Panc1 (cell line): ENCODE results near the gene LHFPL2. TPM values are rescaled to one million over a fixed set of nuclear protein-coding genes. Genes with fewer than 3 reads are reported as not detected.

Experiments used
- ATAC-seq: fragments of 200-7000 bp; cut with Tn5 transposase; 2 replicates; pipeline ENCODE4 v1.9.1; 2020; ENCODE audit warnings: mild to moderate bottlenecking, moderate library complexity
- BruUV-seq: library from RNA; stranded (reverse); fragments of 400-500 nt; replicated peaks from 2 replicates; lab custom pipeline; 2021; lab: Mats Ljungman, UMichigan
- CTCF ChIA-PET: fragments of 300-600 bp; sonication (Branson Sonifier 250); formaldehyde crosslinking; loops from one replicate; lab custom pipeline; 2022; ENCODE audit warnings: antibody characterized with exemption; lab: Charles Lee
- POLR2A ChIA-PET: fragments of 300-600 bp; sonication (Branson Sonifier 250); formaldehyde crosslinking; loops from one replicate; lab custom pipeline; 2022; ENCODE audit warnings: antibody characterized with exemption; lab: Charles Lee
- DNase-seq: peaks from one replicate; pipeline ENCODE4 v3.0.0-alpha.2; 2010; ENCODE audit warnings: low read depth, low spot score
- H3K27ac ChIP-seq: 2 replicates; pipeline ENCODE4 v1.5.1; 2011; ENCODE audit warnings: mild to moderate bottlenecking, low read length, inconsistent platforms
- H3K27me3 ChIP-seq: fragments of 200-500 bp; sonication (Bioruptor generic); 2 replicates; pipeline ENCODE4 v1.6.0; 2014; ENCODE audit warnings: low read length, inconsistent platforms; ENCODE audit not compliant: control insufficient read depth, insufficient read depth
- H3K36me3 ChIP-seq: fragments of 200-500 bp; sonication (Bioruptor generic); 2 replicates; pipeline ENCODE4 v1.5.1; 2014; ENCODE audit warnings: inconsistent platforms, mild to moderate bottlenecking, low read length, moderate library complexity; ENCODE audit not compliant: control insufficient read depth, insufficient read depth
- H3K4me1 ChIP-seq: 2 replicates; pipeline ENCODE4 v1.5.1; 2011; ENCODE audit warnings: inconsistent platforms, mild to moderate bottlenecking, low read length, moderate library complexity; ENCODE audit not compliant: control insufficient read depth, insufficient read depth
- H3K4me3 ChIP-seq, 2 experiments: 2 replicates each; pipeline ENCODE4 v1.5.1; 2011 to 2012; ENCODE audit warnings: low read depth in 2 of 2, low read length in 2 of 2, mild to moderate bottlenecking in 2 of 2, inconsistent platforms in 1 of 2, moderate library complexity in 1 of 2
- H3K9me3 ChIP-seq: fragments of 200-500 bp; sonication (Bioruptor generic); 2 replicates; pipeline ENCODE4 v1.5.1; 2014; ENCODE audit warnings: low read depth, mild to moderate bottlenecking, inconsistent platforms, low read length, moderate library complexity; ENCODE audit not compliant: control insufficient read depth, insufficient read depth
- CTCF ChIP-seq: fragments of 450-650 bp; IDR thresholded peaks from 2 replicates; pipeline ENCODE4 v1.5.1; 2017; ENCODE audit warnings: mild to moderate bottlenecking
- POLR2AphosphoS5 ChIP-seq: IDR thresholded peaks from 2 replicates; pipeline ENCODE4 v1.6.1; 2012; ENCODE audit warnings: mild to moderate bottlenecking, low read depth, low read length, moderate library complexity
- SIN3A ChIP-seq: IDR thresholded peaks from 2 replicates; pipeline ENCODE4 v1.6.1; 2012; ENCODE audit warnings: low read depth, mild to moderate bottlenecking, low read length, moderate library complexity, borderline replicate concordance; ENCODE audit not compliant: insufficient read depth
- TCF7L2 ChIP-seq: IDR thresholded peaks from 2 replicates; pipeline ENCODE4 v1.6.1; 2011; ENCODE audit warnings: mild to moderate bottlenecking, low read depth, low read length, inconsistent platforms
- in situ Hi-C: cut with HindIII; loops from 2 replicates; pipeline ENCODE4 v1.10.0; 2016; ENCODE audit warnings: low sequenced_read_pairs, low pct_unique_long_range_greater_than_20kb
- intact Hi-C: fragments of 100-400 bp; cut with micrococcal nuclease; formaldehyde crosslinking; loops from one replicate; pipeline ENCODE4 v1.10.0; 2022; ENCODE audit not compliant: unreplicated experiment
- total RNA-seq: library from RNA; stranded (reverse); gene quantifications from one replicate; pipeline ENCODE4 v1.2.1, GENCODE V29; 2021; ENCODE audit not compliant: unreplicated experiment
- TF ChIP-seq, protein P1 (sequence below), 2 experiments: IDR thresholded peaks; 2 replicates each; pipeline ENCODE4 v1.6.1; 2011 to 2012; ENCODE audit warnings: low read depth in 2 of 2, control low read depth in 1 of 2, low read length in 1 of 2, mild to moderate bottlenecking in 1 of 2, moderate library complexity in 1 of 2; ENCODE audit not compliant: insufficient read depth in 1 of 2

LHFPL2 gene
- total RNA-seq, 1 experiment from 2014 or later = 25.8 TPM

GRCh38 chr5:78523314-78524193 is 125.0 kb downstream of the LHFPL2 start:
- CTCF ChIA-PET = no interaction called here

GRCh38 chr5:78522476-78523260 is 125.9 kb downstream of the LHFPL2 start:
- 0 out of 2 replicates have a peak, but pooled peaks cover 4% of the 10 kb centered on the region for H3K4me1 ChIP-seq
- ATAC-seq (no peak), DNase-seq (no peak)
- no peak overlapping the region for H3K27ac ChIP-seq
- no peak overlapping the region for H3K4me3 ChIP-seq
- no TSS peak for BruUV-seq
- CTCF ChIA-PET = no interaction called here
- no peak for TF ChIP-seq TCF7L2
- no peak for TF ChIP-seq SIN3A
- TF ChIP-seq, protein P1, sequence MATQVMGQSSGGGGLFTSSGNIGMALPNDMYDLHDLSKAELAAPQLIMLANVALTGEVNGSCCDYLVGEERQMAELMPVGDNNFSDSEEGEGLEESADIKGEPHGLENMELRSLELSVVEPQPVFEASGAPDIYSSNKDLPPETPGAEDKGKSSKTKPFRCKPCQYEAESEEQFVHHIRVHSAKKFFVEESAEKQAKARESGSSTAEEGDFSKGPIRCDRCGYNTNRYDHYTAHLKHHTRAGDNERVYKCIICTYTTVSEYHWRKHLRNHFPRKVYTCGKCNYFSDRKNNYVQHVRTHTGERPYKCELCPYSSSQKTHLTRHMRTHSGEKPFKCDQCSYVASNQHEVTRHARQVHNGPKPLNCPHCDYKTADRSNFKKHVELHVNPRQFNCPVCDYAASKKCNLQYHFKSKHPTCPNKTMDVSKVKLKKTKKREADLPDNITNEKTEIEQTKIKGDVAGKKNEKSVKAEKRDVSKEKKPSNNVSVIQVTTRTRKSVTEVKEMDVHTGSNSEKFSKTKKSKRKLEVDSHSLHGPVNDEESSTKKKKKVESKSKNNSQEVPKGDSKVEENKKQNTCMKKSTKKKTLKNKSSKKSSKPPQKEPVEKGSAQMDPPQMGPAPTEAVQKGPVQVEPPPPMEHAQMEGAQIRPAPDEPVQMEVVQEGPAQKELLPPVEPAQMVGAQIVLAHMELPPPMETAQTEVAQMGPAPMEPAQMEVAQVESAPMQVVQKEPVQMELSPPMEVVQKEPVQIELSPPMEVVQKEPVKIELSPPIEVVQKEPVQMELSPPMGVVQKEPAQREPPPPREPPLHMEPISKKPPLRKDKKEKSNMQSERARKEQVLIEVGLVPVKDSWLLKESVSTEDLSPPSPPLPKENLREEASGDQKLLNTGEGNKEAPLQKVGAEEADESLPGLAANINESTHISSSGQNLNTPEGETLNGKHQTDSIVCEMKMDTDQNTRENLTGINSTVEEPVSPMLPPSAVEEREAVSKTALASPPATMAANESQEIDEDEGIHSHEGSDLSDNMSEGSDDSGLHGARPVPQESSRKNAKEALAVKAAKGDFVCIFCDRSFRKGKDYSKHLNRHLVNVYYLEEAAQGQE (IDR thresholded peaks at IDR 0.05; ENCODE audit: insufficient read depth in 1 of 2, low read depth in 2 of 2, low read length in 1 of 2) = no peak
- no peak for TF ChIP-seq CTCF
- no peak for TF ChIP-seq POLR2AphosphoS5
- no peaks in the 10 kb centered on the region for H3K27me3 ChIP-seq
- H3K36me3 ChIP-seq = no peaks in the 10 kb centered on the region
- intact Hi-C loops (no loop called here), in situ Hi-C loops (no loop called here)
- no peaks in the 10 kb centered on the region for H3K9me3 ChIP-seq
- POLR2A ChIA-PET = interaction anchor here (0.6 kb wide), 1 partner anchor 18 kb away, joined by 3 read pairs; no protein-coding TSS in a partner anchor

More at GRCh38 chr5:78523314-78524193, 125.0 kb downstream of the LHFPL2 start:
- BruUV-seq = no TSS peak
- in situ Hi-C loops (no loop called here), intact Hi-C loops (no loop called here)
- ATAC-seq (no peak), DNase-seq (no peak)
- no peaks in the 10 kb centered on the region for H3K9me3 ChIP-seq
- no peak overlapping the region for H3K4me3 ChIP-seq
- TF ChIP-seq TCF7L2 (no peak), SIN3A (no peak), CTCF (no peak), POLR2AphosphoS5 (no peak)
- TF ChIP-seq, protein P1 (IDR thresholded peaks at IDR 0.05; ENCODE audit: insufficient read depth in 1 of 2, low read depth in 2 of 2, low read length in 1 of 2) = no peak
- H3K36me3 ChIP-seq = no peaks in the 10 kb centered on the region
- H3K27me3 ChIP-seq = no peaks in the 10 kb centered on the region
- 0 out of 2 replicates have a peak, but pooled peaks cover under 1% of the 10 kb centered on the region for H3K4me1 ChIP-seq
- POLR2A ChIA-PET = interaction anchor here (0.6 kb wide), 1 partner anchor 19 kb away, joined by 3 read pairs; no protein-coding TSS in a partner anchor
- no peak overlapping the region for H3K27ac ChIP-seq
